GM12872 (cell line): ENCODE measurements around the gene SHCBP1L.

Source experiments
- CTCF ChIP-seq: IDR thresholded peaks from 3 replicates; pipeline ENCODE4 v1.5.1; 2011; ENCODE audit warnings: low read depth, mild to moderate bottlenecking, low read length, moderate library complexity; ENCODE audit not compliant: insufficient read depth

Gene SHCBP1L

GRCh38 chr1:182885591-182885990 is 67.4 kb downstream of the SHCBP1L start:
- no peak for TF ChIP-seq CTCF

GRCh38 chr1:182884872-182885271 is 68.1 kb downstream of the SHCBP1L start:
- no peak for TF ChIP-seq CTCF

GRCh38 chr1:182877842-182878241 is 75.1 kb downstream of the SHCBP1L start:
- no peak for TF ChIP-seq CTCF

GRCh38 chr1:182877331-182877730 is 75.6 kb downstream of the SHCBP1L start:
- no peak for TF ChIP-seq CTCF

GRCh38 chr1:182875889-182876288 is 77.1 kb downstream of the SHCBP1L start:
- TF ChIP-seq CTCF: no peak

GRCh38 chr1:182872881-182873280 is 80.1 kb downstream of the SHCBP1L start:
- no peak for TF ChIP-seq CTCF

- no peak for TF ChIP-seq CTCF
Observed at GRCh38 chr1:182869241-182869666, 83.7 kb downstream of the SHCBP1L start.

GRCh38 chr1:182867861-182868260 is 85.1 kb downstream of the SHCBP1L start:
- no peak for TF ChIP-seq CTCF
